Endothelial cell of umbilical vein (primary cell): Measurements from ENCODE around the gene SYDE2. TPM values are rescaled to one million over a fixed set of nuclear protein-coding genes. Genes with fewer than 3 reads are reported as not detected.

Experiments used
- BruUV-seq: library from RNA; stranded (reverse); fragments of 400-500 nt; replicated peaks from 2 replicates; lab custom pipeline; 2021; lab: Mats Ljungman, UMichigan
- CTCF ChIA-PET: fragments of 300-600, 350-600 bp; sonication (Branson Sonifier 250); formaldehyde crosslinking; loops from one replicate; lab custom pipeline; 2021; ENCODE audit warnings: antibody characterized with exemption, inconsistent platforms; lab: Charles Lee
- POLR2A ChIA-PET: fragments of 300-600, 350-600 bp; sonication (Branson Sonifier 250); formaldehyde crosslinking; loops from one replicate; lab custom pipeline; 2021; ENCODE audit warnings: antibody characterized with exemption, inconsistent platforms; lab: Charles Lee
- DNase-seq: peaks from one replicate; pipeline ENCODE4 v3.0.0-alpha.2; 2011; ENCODE audit warnings: low read depth, low spot score
- FAIRE-seq: peaks from 2 replicates; lab custom pipeline; 2011; peaks lifted over from hg19 to GRCh38; lab: Jason Lieb, UNC
- H2AFZ ChIP-seq: 2 replicates; pipeline ENCODE4 v1.6.0; 2012; ENCODE audit warnings: low read depth, low read length, control low read depth, inconsistent platforms
- H3K27ac ChIP-seq: 2 replicates; pipeline ENCODE4 v1.5.1; 2011; ENCODE audit warnings: low read depth, mild to moderate bottlenecking, control low read depth, low read length, moderate library complexity; ENCODE audit not compliant: insufficient read depth
- H3K27me3 ChIP-seq, 2 experiments: 2 replicates each; pipeline versions ENCODE4 v1.6.0 to v1.6.1; 2011; ENCODE audit warnings: low read length in 2 of 2, mixed read lengths in 1 of 2; ENCODE audit not compliant: control insufficient read depth in 2 of 2, insufficient read depth in 2 of 2
- H3K36me3 ChIP-seq, 2 experiments: 2 replicates in 1 of 2; 3 replicates in 1 of 2; pipeline ENCODE4 v1.5.1; 2011; ENCODE audit warnings: low read length in 2 of 2, mild to moderate bottlenecking in 1 of 2, moderate library complexity in 1 of 2; ENCODE audit not compliant: control insufficient read depth in 2 of 2, insufficient read depth in 2 of 2; ENCODE audit errors: extremely low read depth in 1 of 2
- H3K4me1 ChIP-seq: 3 replicates; pipeline ENCODE4 v1.5.1; 2011; ENCODE audit warnings: mild to moderate bottlenecking, low read length; ENCODE audit not compliant: control insufficient read depth, insufficient read depth; ENCODE audit errors: extremely low read depth
- H3K4me2 ChIP-seq: 2 replicates; pipeline ENCODE4 v1.6.1; 2011; ENCODE audit warnings: low read length, control low read depth, mixed read lengths; ENCODE audit not compliant: insufficient read depth
- H3K4me3 ChIP-seq, 3 experiments: fragments of 200-600 bp in 1 of 3; sonication (generic), shearing (Covaris generic) in 1 of 3; replicated peaks in 1 of 3; 2 replicates each; pipeline ENCODE4 v1.5.1; 2011 to 2016; ENCODE audit warnings: control low read depth in 3 of 3, low read length in 3 of 3, mild to moderate bottlenecking in 2 of 3, inconsistent platforms in 1 of 3, low read depth in 1 of 3, moderate library complexity in 1 of 3; ENCODE audit not compliant: insufficient read depth in 1 of 3
- H3K79me2 ChIP-seq: 2 replicates; pipeline ENCODE4 v1.6.0; 2012; ENCODE audit warnings: low read length, inconsistent platforms; ENCODE audit not compliant: control insufficient read depth, insufficient read depth
- H3K9ac ChIP-seq: replicated peaks from 2 replicates; pipeline ENCODE3; 2011; ENCODE audit warnings: low read length, control low read depth; ENCODE audit not compliant: insufficient read depth; ENCODE audit errors: extremely low read depth
- H3K9me1 ChIP-seq: replicated peaks from 3 replicates; pipeline ENCODE4 v1.6.0; 2011; ENCODE audit warnings: mild to moderate bottlenecking, low read length; ENCODE audit not compliant: control insufficient read depth, insufficient read depth; ENCODE audit errors: extremely low read depth
- H3K9me3 ChIP-seq: replicated peaks from 2 replicates; pipeline ENCODE4 v1.5.1; 2012; ENCODE audit warnings: low read length, inconsistent platforms; ENCODE audit not compliant: control insufficient read depth, insufficient read depth
- H4K20me1 ChIP-seq: replicated peaks from 2 replicates; pipeline ENCODE3; 2011; ENCODE audit warnings: mild to moderate bottlenecking, low read length; ENCODE audit not compliant: control insufficient read depth, insufficient read depth; ENCODE audit errors: extremely low read depth
- CTCF ChIP-seq, 2 donors: IDR thresholded peaks; 1 replicate in 1 of 2; 2 replicates in 1 of 2; pipeline ENCODE4 v1.5.1; 2011; ENCODE audit warnings: low read length in 2 of 2, mild to moderate bottlenecking in 2 of 2, moderate library complexity in 2 of 2, control low read depth in 1 of 2, inconsistent platforms in 1 of 2, low read depth in 1 of 2; ENCODE audit not compliant: insufficient read depth in 1 of 2; ENCODE audit errors: extremely low read depth in 1 of 2
- EZH2 ChIP-seq: IDR thresholded peaks from 2 replicates; pipeline ENCODE4 v1.6.1; 2012; ENCODE audit warnings: borderline replicate concordance, low read depth, mild to moderate bottlenecking, moderate library complexity, low read length, inconsistent platforms; ENCODE audit not compliant: severe bottlenecking
- FOS ChIP-seq: IDR thresholded peaks from 2 replicates; pipeline ENCODE4 v1.6.1; 2011; ENCODE audit warnings: mild to moderate bottlenecking, low read length, moderate library complexity, borderline replicate concordance; ENCODE audit not compliant: insufficient read depth
- GATA2 ChIP-seq: IDR thresholded peaks from 2 replicates; pipeline ENCODE4 v1.7.0; 2011; ENCODE audit warnings: low read depth, mild to moderate bottlenecking, moderate library complexity, mixed read lengths, low read length; ENCODE audit not compliant: insufficient read length, insufficient read depth
- JUN ChIP-seq: IDR thresholded peaks from 2 replicates; pipeline ENCODE4 v1.6.1; 2011; ENCODE audit warnings: borderline replicate concordance, low read depth; ENCODE audit not compliant: insufficient read length, insufficient read depth
- MAX ChIP-seq: IDR thresholded peaks from 2 replicates; pipeline ENCODE4 v1.6.1; 2011; ENCODE audit not compliant: insufficient read depth, insufficient read length
- MYC ChIP-seq: IDR thresholded peaks from one replicate; pipeline ENCODE4 v1.6.1; 2011; ENCODE audit warnings: mild to moderate bottlenecking, low read depth, low read length
- POLR2A ChIP-seq: IDR thresholded peaks from 2 replicates; pipeline ENCODE4 v1.6.1; 2012; ENCODE audit warnings: low read depth, mild to moderate bottlenecking, control low read depth, low read length
- POLR2AphosphoS5 ChIP-seq: IDR thresholded peaks from 2 replicates; pipeline ENCODE4 v1.6.1; 2012; ENCODE audit warnings: low read depth, mild to moderate bottlenecking, control low read depth, low read length, moderate library complexity; ENCODE audit not compliant: insufficient read depth
- dilution Hi-C: fragments of 300-500 bp; cut with MboI; formaldehyde crosslinking; loops from one replicate; pipeline ENCODE4 v1.15.0; 2019; ENCODE audit warnings: low sequenced_read_pairs; ENCODE audit not compliant: extremely low pct_ligation_motif_present
- intact Hi-C: fragments of 100-400 bp; cut with micrococcal nuclease; formaldehyde crosslinking; loops from one replicate; pipeline ENCODE4 v1.10.0; 2022
- polyA plus RNA-seq, 4 experiments: library from polyadenylated mRNA; depleted of rRNA in 3 of 4; stranded (reverse) in 3 of 4; unstranded in 1 of 4; fragments of >200 nt; gene quantifications; 2 replicates each; pipeline versions ENCODE4 v1.2.1 to v1.2.3, GENCODE V29; 2011 to 2012; ENCODE audit warnings: missing spikeins in 1 of 4
- total RNA-seq: library from RNA; stranded (reverse); gene quantifications from 2 replicates; pipeline ENCODE4 v1.2.3, GENCODE V29; 2021

SYDE2 gene
- total and polyA plus RNA-seq, 2 donors (not counting 3 experiments of a cell fraction or from before 2014, with no cell fraction given): 0.52 to 3.1 TPM

- DNase-seq (no peak), FAIRE-seq (no peak)
- no peaks in the 10 kb centered on the region for H3K27me3 ChIP-seq
- H3K79me2 ChIP-seq: no peaks in the 10 kb centered on the region
- intact Hi-C loops (loop anchor here (5.0 kb wide), 1 partner anchor 511 kb away; the partner anchor contains the start of gene ZNHIT6), dilution Hi-C loops (no loop called here)
- H3K9me1 ChIP-seq: no peaks in the 10 kb centered on the region
- no peak overlapping the region for H3K4me3 ChIP-seq
- ChIA-PET POLR2A (no interaction called here), CTCF (interaction anchor here (1.2 kb wide), 1 partner anchor 58 kb away, joined by 4 read pairs; no protein-coding TSS in a partner anchor)
- H3K4me2 ChIP-seq: no peak overlapping the region
- H3K9me3 ChIP-seq: no peaks in the 10 kb centered on the region
- no peak for TF ChIP-seq JUN
- TF ChIP-seq MAX: no peak
- TF ChIP-seq FOS: no peak
- no peak for TF ChIP-seq POLR2A
- TF ChIP-seq POLR2AphosphoS5: no peak
- TF ChIP-seq GATA2: no peak
- no peak for TF ChIP-seq MYC
- no peak for TF ChIP-seq EZH2
- no peak for TF ChIP-seq CTCF (IDR thresholded peaks at IDR 0.05; ENCODE audit: extremely low read depth in 1 of 2, insufficient read depth in 1 of 2, low read depth in 1 of 2, low read length in 2 of 2)
- peaks cover 12% of the 10 kb centered on the region for H3K4me1 ChIP-seq
- no peaks in the 10 kb centered on the region for H3K36me3 ChIP-seq
- no peak overlapping the region for H3K27ac ChIP-seq
- no TSS peak for BruUV-seq
- H4K20me1 ChIP-seq: no peaks in the 10 kb centered on the region
- no peak overlapping the region for H3K9ac ChIP-seq
- no peak overlapping the region for H2AFZ ChIP-seq
These were observed 4.5 kb downstream of the SYDE2 start for GRCh38 chr1:85196358-85196757.
